GM18499 (cell line): Measurements from ENCODE around the gene YTHDF2.
"Not testable (repeated sequence)": the region's sequence is repeated elsewhere in the genome, so short reads cannot be mapped to it uniquely, and the experiment has no call there.

Experiments
- ATAC-seq: cut with Tn5 transposase; IDR thresholded peaks from one replicate; pipeline ENCODE4 v1.9.1; 2021; ENCODE audit warnings: moderate number of reproducible peaks; ENCODE audit not compliant: insufficient read depth, unreplicated experiment

The YTHDF2 gene

GRCh38 chr1:28756846-28757245 lies 20.1 kb downstream of the YTHDF2 start:
- no peak for ATAC-seq

GRCh38 chr1:28758420-28758819 lies 21.7 kb downstream of the YTHDF2 start:
- ATAC-seq, result no peak

- ATAC-seq, result no peak
Measured at GRCh38 chr1:28759257-28759656, 22.5 kb downstream of the YTHDF2 start.

- ATAC-seq, result no peak
Measured at GRCh38 chr1:28761189-28761588, 24.4 kb downstream of the YTHDF2 start.

- no peak for ATAC-seq
Measured at GRCh38 chr1:28766532-28767183, 29.9 kb downstream of the YTHDF2 start.

- ATAC-seq, result no peak
Measured at GRCh38 chr1:28770601-28771165, 33.9 kb downstream of the YTHDF2 start.

GRCh38 chr1:28771921-28772320 lies 35.2 kb downstream of the YTHDF2 start:
- not testable (repeated sequence) for ATAC-seq

GRCh38 chr1:28773105-28773504 lies 36.4 kb downstream of the YTHDF2 start:
- ATAC-seq, result no peak

GRCh38 chr1:28775121-28775942 lies 38.6 kb downstream of the YTHDF2 start:
- no peak for ATAC-seq

- ATAC-seq, result no peak
Measured at GRCh38 chr1:28776341-28776740, 39.6 kb downstream of the YTHDF2 start.

- ATAC-seq, result no peak
Measured at GRCh38 chr1:28778021-28778420, 41.3 kb downstream of the YTHDF2 start.

GRCh38 chr1:28779751-28780408 lies 43.1 kb downstream of the YTHDF2 start:
- ATAC-seq, result no peak

GRCh38 chr1:28781305-28781704 lies 44.6 kb downstream of the YTHDF2 start:
- no peak for ATAC-seq

GRCh38 chr1:28782011-28782410 lies 45.3 kb downstream of the YTHDF2 start:
- no peak for ATAC-seq

GRCh38 chr1:28783363-28783762 lies 46.6 kb downstream of the YTHDF2 start:
- ATAC-seq, result no peak

GRCh38 chr1:28789412-28789811 lies 52.7 kb downstream of the YTHDF2 start:
- no peak for ATAC-seq

GRCh38 chr1:28789816-28790215 lies 53.1 kb downstream of the YTHDF2 start:
- ATAC-seq, result no peak

- ATAC-seq, result no peak
Measured at GRCh38 chr1:28790377-28791035, 53.8 kb downstream of the YTHDF2 start.

GRCh38 chr1:28791929-28792328 lies 55.2 kb downstream of the YTHDF2 start:
- ATAC-seq, result not testable (repeated sequence)

- no peak for ATAC-seq
Measured at GRCh38 chr1:28792644-28793121, 55.9 kb downstream of the YTHDF2 start.
